ENCODE results near the gene ZNF581. TPM values are rescaled to one million over a fixed set of nuclear protein-coding genes. Genes with fewer than 3 reads are reported as not detected.

ZNF581 gene
- total RNA-seq, 1 donor from 2014 or later: 22.7 TPM

DNA sequence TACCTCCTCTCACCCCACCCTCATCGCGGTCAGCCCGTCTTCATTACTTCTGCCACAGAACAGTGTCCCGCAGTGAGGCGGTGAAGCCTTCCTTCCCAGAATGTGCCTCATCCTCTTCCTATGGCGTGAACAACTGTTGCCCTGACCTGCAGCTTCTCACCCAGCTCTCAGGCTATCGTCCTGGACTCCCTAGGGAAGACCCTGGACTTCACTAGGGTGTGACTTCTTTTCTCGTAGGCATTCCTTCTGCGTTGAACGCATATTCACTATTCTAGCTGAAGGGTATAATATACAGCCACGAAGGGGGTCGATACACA is 37.0 kb upstream of the ZNF581 start:
- TF ChIP-seq, protein P1, sequence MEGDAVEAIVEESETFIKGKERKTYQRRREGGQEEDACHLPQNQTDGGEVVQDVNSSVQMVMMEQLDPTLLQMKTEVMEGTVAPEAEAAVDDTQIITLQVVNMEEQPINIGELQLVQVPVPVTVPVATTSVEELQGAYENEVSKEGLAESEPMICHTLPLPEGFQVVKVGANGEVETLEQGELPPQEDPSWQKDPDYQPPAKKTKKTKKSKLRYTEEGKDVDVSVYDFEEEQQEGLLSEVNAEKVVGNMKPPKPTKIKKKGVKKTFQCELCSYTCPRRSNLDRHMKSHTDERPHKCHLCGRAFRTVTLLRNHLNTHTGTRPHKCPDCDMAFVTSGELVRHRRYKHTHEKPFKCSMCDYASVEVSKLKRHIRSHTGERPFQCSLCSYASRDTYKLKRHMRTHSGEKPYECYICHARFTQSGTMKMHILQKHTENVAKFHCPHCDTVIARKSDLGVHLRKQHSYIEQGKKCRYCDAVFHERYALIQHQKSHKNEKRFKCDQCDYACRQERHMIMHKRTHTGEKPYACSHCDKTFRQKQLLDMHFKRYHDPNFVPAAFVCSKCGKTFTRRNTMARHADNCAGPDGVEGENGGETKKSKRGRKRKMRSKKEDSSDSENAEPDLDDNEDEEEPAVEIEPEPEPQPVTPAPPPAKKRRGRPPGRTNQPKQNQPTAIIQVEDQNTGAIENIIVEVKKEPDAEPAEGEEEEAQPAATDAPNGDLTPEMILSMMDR (IDR thresholded peaks at IDR 0.05): no peak
- H3K4me3 ChIP-seq: peak overlapping the region; percentile 83
- H3K27ac ChIP-seq: peak overlapping the region; percentile 92
- ATAC-seq (no peak), DNase-seq (no peak)
- no peaks in the 10 kb centered on the region for H3K9me3 ChIP-seq
- H3K4me1 ChIP-seq: peaks cover 32% of the 10 kb centered on the region
- no peaks in the 10 kb centered on the region for H3K27me3 ChIP-seq (ENCODE audit: low read depth)
- intact Hi-C loops (cut with DNase I): no loop called here
- H3K36me3 ChIP-seq: peaks cover 39% of the 10 kb centered on the region

DNA sequence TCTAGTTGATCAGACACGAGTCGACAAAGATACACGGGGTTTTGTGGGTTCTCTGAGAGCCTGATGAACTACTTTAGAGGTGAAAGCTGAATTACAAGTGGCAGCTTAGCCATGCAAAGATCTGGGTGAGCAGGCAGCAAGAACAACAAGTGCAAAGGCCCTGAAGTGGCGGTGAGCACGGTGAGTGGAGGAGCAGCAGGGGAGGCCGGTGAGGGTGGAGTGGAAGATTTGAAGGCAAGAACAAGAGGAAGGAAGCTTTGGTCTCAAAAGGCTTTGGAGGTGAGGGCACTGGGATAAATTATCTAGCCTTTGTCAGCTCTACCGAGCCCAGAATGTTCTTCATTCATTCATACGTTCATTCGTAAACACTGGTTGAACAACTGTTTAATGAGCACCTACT is 36.6 kb upstream of the ZNF581 start:
- no peak for ATAC-seq
- Histone ChIP-seq H3K9me3 (no peaks in the 10 kb centered on the region), H3K4me3 (peak overlapping the region; percentile 83), H3K27ac (peak overlapping the region; percentile 92), H3K4me1 (peaks cover 34% of the 10 kb centered on the region), H3K36me3 (peaks cover 39% of the 10 kb centered on the region), H3K27me3 (ENCODE audit: low read depth) (no peaks in the 10 kb centered on the region)
- DNase-seq: no peak
- intact Hi-C loops (cut with DNase I): no loop called here
- TF ChIP-seq, protein P1 (IDR thresholded peaks at IDR 0.05): no peak

DNA sequence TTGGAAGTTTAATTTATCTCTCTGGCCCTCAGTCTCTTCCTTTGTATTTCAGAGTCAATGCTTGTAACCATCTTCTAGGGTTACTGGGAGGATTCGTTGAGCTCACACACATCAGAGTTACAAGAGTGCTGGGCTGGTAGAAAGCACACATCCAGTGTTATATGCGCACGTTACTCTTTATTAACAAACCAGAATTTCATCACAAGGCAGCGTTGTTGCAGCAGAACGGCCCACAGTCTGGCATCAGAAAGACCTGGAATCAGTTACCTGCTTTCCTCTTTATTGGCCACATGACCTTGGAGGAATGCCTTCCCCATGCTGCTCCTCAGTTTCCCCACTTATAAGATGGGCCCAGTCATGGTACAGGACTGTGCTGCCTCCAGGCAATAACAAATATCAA is 34.1 kb upstream of the ZNF581 start:
- intact Hi-C loops (cut with DNase I): no loop called here
- H3K4me1 ChIP-seq: peaks cover 32% of the 10 kb centered on the region

DNA sequence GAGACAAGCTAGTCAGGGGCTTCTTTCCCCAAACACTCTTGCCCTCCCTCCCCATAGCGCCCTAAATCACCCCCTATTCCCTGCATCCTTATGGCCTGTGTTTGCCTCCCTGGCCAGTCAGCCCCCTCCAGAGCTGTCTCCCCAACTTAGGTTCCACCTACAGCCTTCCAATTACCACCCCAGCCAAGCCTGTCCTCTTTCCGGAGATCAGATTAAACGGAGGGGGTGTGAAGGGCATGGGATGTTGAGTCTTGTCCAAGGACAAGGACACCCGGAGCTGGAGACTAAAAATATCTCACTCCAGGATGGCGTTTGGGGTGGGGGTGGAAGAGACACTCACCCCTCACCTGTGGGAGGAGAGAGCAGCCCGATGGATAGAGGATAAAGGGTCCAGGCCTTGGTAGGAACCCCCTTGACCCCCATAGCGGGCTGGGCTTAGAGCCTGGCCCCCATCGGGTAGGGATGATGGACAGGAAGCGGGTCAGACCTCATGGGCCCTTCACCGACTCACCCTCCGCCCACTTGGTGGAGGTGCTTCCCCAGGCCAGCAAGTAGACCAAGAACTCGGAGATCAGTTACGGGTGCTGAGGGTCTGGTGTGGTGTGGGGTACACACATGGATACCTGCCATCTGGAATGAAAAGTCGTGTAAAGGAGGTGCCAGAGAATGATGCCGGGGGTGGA is 32.0 kb upstream of the ZNF581 start:
- intact Hi-C loops (cut with DNase I): no loop called here
- peaks cover 24% of the 10 kb centered on the region for H3K4me1 ChIP-seq
- no peak overlapping the region for H3K27ac ChIP-seq
- no peaks in the 10 kb centered on the region for H3K27me3 ChIP-seq (ENCODE audit: low read depth)
- TF ChIP-seq, protein P1 (IDR thresholded peaks at IDR 0.05): no peak
- no peaks in the 10 kb centered on the region for H3K9me3 ChIP-seq
- ATAC-seq: no peak
- H3K36me3 ChIP-seq: peaks cover 49% of the 10 kb centered on the region
- no peak overlapping the region for H3K4me3 ChIP-seq
- no peak for DNase-seq

More for the DNA sequence above, 34.1 kb upstream of the ZNF581 start:
- Histone ChIP-seq H3K9me3 (no peaks in the 10 kb centered on the region), H3K36me3 (peaks cover 34% of the 10 kb centered on the region), H3K27me3 (ENCODE audit: low read depth) (no peaks in the 10 kb centered on the region), H3K27ac (no peak overlapping the region), H3K4me3 (no peak overlapping the region)
- DNase-seq (no peak), ATAC-seq (no peak)
- TF ChIP-seq, protein P1 (IDR thresholded peaks at IDR 0.05): no peak

DNA sequence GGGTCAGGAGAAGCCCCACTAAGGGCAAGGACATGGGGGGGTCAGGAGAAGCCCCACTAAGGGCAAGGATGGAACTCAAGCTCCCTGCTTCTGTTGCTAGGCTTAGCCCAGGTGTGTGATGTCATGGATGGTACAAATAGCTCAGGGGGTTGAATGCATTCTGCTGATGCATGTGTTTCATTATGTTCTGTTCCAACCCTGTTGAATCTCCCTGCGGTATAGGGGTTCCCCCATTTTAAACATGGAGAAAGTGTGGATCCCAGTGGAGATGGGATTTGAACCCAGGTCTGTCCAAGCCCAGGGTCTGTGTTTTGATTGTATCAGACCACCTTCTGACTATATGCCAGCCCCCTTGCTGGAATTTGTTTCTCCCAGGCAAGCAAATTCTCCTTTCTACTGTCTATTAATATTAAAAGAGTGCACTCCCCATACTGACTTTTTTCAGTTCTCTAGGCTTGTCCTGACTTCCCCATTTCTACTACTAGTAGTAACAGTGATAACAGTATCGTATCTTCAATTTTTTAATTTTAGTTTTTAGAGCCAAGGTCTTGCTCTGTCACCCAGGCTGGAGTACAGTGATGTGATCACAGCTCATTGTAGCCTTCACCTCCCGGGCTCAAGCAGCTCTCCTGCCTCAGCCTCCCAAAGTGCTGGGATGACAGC is 31.3 kb upstream of the ZNF581 start:
- intact Hi-C loops (cut with DNase I): no loop called here

More for the DNA sequence above, 31.3 kb upstream of the ZNF581 start:
- Histone ChIP-seq H3K27me3 (ENCODE audit: low read depth) (no peaks in the 10 kb centered on the region), H3K36me3 (peaks cover 49% of the 10 kb centered on the region), H3K4me1 (peaks cover 17% of the 10 kb centered on the region), H3K4me3 (no peak overlapping the region), H3K9me3 (no peaks in the 10 kb centered on the region), H3K27ac (peak overlapping the region; percentile 26)
- DNase-seq (no peak), ATAC-seq (no peak)
- TF ChIP-seq, protein P1 (IDR thresholded peaks at IDR 0.05): no peak

Measured in lower lobe of right lung (tissue), 2 donors.